Left renal pelvis (tissue), 4 donors: ENCODE data around the gene FOXK1. TPM values are rescaled to one million over a fixed set of nuclear protein-coding genes. Genes with fewer than 3 reads are reported as not detected.

Experiments
- DNase-seq, 4 donors: peaks; one replicate each; pipeline ENCODE4 v3.0.0-alpha.2; 2013; ENCODE audit warnings: low read depth in 4 of 4, low spot score in 3 of 4
- polyA plus RNA-seq, 4 donors: library from polyadenylated mRNA; unstranded; fragments of 120-200 nt; gene quantifications; one replicate each; pipeline ENCODE4 v1.2.1, GENCODE V29; 2013; ENCODE audit not compliant: insufficient read length in 4 of 4

FOXK1 gene
- polyA plus RNA-seq, 4 donors, result 12.9 to 17.4 (median 15.2) TPM

- DNase-seq, result no peak
Measured at GRCh38 chr7:4742051-4742573, 60.0 kb downstream of the FOXK1 start.

- no peak for DNase-seq
Measured at GRCh38 chr7:4742852-4743251, 60.8 kb downstream of the FOXK1 start.

GRCh38 chr7:4744391-4745264 is 62.5 kb downstream of the FOXK1 start:
- DNase-seq, result peak; percentile 78 to 87 (median 80)

- no peak for DNase-seq
Measured at GRCh38 chr7:4745265-4745919, 63.3 kb downstream of the FOXK1 start.

GRCh38 chr7:4745971-4746919 is 64.2 kb downstream of the FOXK1 start:
- DNase-seq, result no peak

GRCh38 chr7:4747013-4747412 is 64.9 kb downstream of the FOXK1 start:
- no peak for DNase-seq

GRCh38 chr7:4747746-4748145 is 65.7 kb downstream of the FOXK1 start:
- no peak for DNase-seq

- DNase-seq, result no peak
Measured at GRCh38 chr7:4748231-4748681, 66.2 kb downstream of the FOXK1 start.

- no peak for DNase-seq
Measured at GRCh38 chr7:4749363-4749762, 67.3 kb downstream of the FOXK1 start.

- DNase-seq, result no peak
Measured at GRCh38 chr7:4749798-4750197, 67.7 kb downstream of the FOXK1 start.

- no peak for DNase-seq
Measured at GRCh38 chr7:4751398-4751947, 69.4 kb downstream of the FOXK1 start.

GRCh38 chr7:4753598-4754432 is 71.7 kb downstream of the FOXK1 start:
- no peak for DNase-seq

- no peak for DNase-seq
Measured at GRCh38 chr7:4754433-4755010, 72.4 kb downstream of the FOXK1 start.

GRCh38 chr7:4755045-4755444 is 73.0 kb downstream of the FOXK1 start:
- no peak for DNase-seq

- DNase-seq, result no peak
Measured at GRCh38 chr7:4758111-4758510, 76.0 kb downstream of the FOXK1 start.

GRCh38 chr7:4758791-4759190 is 76.7 kb downstream of the FOXK1 start:
- DNase-seq, result no peak

- DNase-seq, result no peak
Measured at GRCh38 chr7:4759211-4759610, 77.1 kb downstream of the FOXK1 start.

GRCh38 chr7:4760952-4761351 is 78.9 kb downstream of the FOXK1 start:
- DNase-seq, result no peak
